ENCODE results near the gene ADAMTS13. TPM values are rescaled to one million over a fixed set of nuclear protein-coding genes. Genes with fewer than 3 reads are reported as not detected.

The ADAMTS13 gene
- polyA plus RNA-seq, 1 donor from 2014 or later, result 13.5 TPM

GRCh38 chr9:133379153-133380086, 42.7 kb upstream of the ADAMTS13 start:
- H3K9ac ChIP-seq (ENCODE audit: low read length), result no peak overlapping the region
- no peaks in the 10 kb centered on the region for H3F3A ChIP-seq (ENCODE audit: insufficient read depth, low read length, poor library complexity, severe bottlenecking)
- H3K27ac ChIP-seq (ENCODE audit: low read length), result no peak overlapping the region
- H3K79me2 ChIP-seq (replicated peaks; ENCODE audit: insufficient read depth, low read length), result peaks cover 10% of the 10 kb centered on the region
- no peak overlapping the region for H2AFZ ChIP-seq (ENCODE audit: low read depth, low read length)
- TF ChIP-seq RAD21 (conservative IDR thresholded peaks at IDR 0.05) (no peak), EP300 (conservative IDR thresholded peaks at IDR 0.05; ENCODE audit: poor library complexity, severe bottlenecking) (no peak), EZH2 (IDR thresholded peaks at IDR 0.05; ENCODE audit: borderline replicate concordance, insufficient read depth, low read length, poor library complexity, severe bottlenecking) (no peak), POLR2AphosphoS5 (IDR thresholded peaks at IDR 0.05) (no peak), TAF1 (IDR thresholded peaks at IDR 0.05; ENCODE audit: low read depth) (no peak), REST (IDR thresholded peaks at IDR 0.05; ENCODE audit: borderline replicate concordance) (no peak), SMC3 (conservative IDR thresholded peaks at IDR 0.05; ENCODE audit: poor library complexity) (no peak), MXI1 (conservative IDR thresholded peaks at IDR 0.05; ENCODE audit: poor library complexity, severe bottlenecking) (no peak)
- TF ChIP-seq, protein P1, sequence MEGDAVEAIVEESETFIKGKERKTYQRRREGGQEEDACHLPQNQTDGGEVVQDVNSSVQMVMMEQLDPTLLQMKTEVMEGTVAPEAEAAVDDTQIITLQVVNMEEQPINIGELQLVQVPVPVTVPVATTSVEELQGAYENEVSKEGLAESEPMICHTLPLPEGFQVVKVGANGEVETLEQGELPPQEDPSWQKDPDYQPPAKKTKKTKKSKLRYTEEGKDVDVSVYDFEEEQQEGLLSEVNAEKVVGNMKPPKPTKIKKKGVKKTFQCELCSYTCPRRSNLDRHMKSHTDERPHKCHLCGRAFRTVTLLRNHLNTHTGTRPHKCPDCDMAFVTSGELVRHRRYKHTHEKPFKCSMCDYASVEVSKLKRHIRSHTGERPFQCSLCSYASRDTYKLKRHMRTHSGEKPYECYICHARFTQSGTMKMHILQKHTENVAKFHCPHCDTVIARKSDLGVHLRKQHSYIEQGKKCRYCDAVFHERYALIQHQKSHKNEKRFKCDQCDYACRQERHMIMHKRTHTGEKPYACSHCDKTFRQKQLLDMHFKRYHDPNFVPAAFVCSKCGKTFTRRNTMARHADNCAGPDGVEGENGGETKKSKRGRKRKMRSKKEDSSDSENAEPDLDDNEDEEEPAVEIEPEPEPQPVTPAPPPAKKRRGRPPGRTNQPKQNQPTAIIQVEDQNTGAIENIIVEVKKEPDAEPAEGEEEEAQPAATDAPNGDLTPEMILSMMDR (IDR thresholded peaks at IDR 0.05; ENCODE audit: poor library complexity, severe bottlenecking), result no peak
- no peaks in the 10 kb centered on the region for H4K20me1 ChIP-seq (ENCODE audit: insufficient read depth)
- no peaks in the 10 kb centered on the region for H3K36me3 ChIP-seq (ENCODE audit: insufficient read depth, low read length)
- H3K4me3 ChIP-seq (ENCODE audit: low read length), result no peak overlapping the region
- no peaks in the 10 kb centered on the region for H3K9me2 ChIP-seq (ENCODE audit: insufficient read depth, low read length)
- no peak overlapping the region for H3K4me2 ChIP-seq (ENCODE audit: low read length)
- no peaks in the 10 kb centered on the region for H3K9me3 ChIP-seq (ENCODE audit: low read length)
- no peaks in the 10 kb centered on the region for H3K27me3 ChIP-seq (ENCODE audit: insufficient read depth, low read depth, low read length)

- Histone ChIP-seq H3K27ac (ENCODE audit: low read length) (no peak overlapping the region), H4K20me1 (ENCODE audit: insufficient read depth) (no peaks in the 10 kb centered on the region), H3K4me3 (ENCODE audit: low read length) (no peak overlapping the region), H3K36me3 (ENCODE audit: insufficient read depth, low read length) (no peaks in the 10 kb centered on the region), H3F3A (ENCODE audit: insufficient read depth, low read length, poor library complexity, severe bottlenecking) (no peaks in the 10 kb centered on the region), H3K9ac (ENCODE audit: low read length) (no peak overlapping the region), H3K27me3 (ENCODE audit: insufficient read depth, low read depth, low read length) (no peaks in the 10 kb centered on the region), H3K9me3 (ENCODE audit: low read length) (no peaks in the 10 kb centered on the region), H3K9me2 (ENCODE audit: insufficient read depth, low read length) (no peaks in the 10 kb centered on the region), H3K4me2 (ENCODE audit: low read length) (no peak overlapping the region), H3K79me2 (replicated peaks; ENCODE audit: insufficient read depth, low read length) (no peaks in the 10 kb centered on the region), H2AFZ (ENCODE audit: low read depth, low read length) (no peak overlapping the region)
- TF ChIP-seq SMC3 (conservative IDR thresholded peaks at IDR 0.05; ENCODE audit: poor library complexity) (no peak), MXI1 (conservative IDR thresholded peaks at IDR 0.05; ENCODE audit: poor library complexity, severe bottlenecking) (no peak), POLR2AphosphoS5 (IDR thresholded peaks at IDR 0.05) (no peak), REST (IDR thresholded peaks at IDR 0.05; ENCODE audit: borderline replicate concordance) (no peak), EZH2 (IDR thresholded peaks at IDR 0.05; ENCODE audit: borderline replicate concordance, insufficient read depth, low read length, poor library complexity, severe bottlenecking) (no peak), TAF1 (IDR thresholded peaks at IDR 0.05; ENCODE audit: low read depth) (no peak)
Measured at GRCh38 chr9:133380734-133381133, 41.4 kb upstream of the ADAMTS13 start.
